NCI-H226 (cell line): ENCODE results near the gene ZNF277.
"Not testable (repeated sequence)": the region's sequence is repeated elsewhere in the genome, so short reads cannot be mapped to it uniquely, and the experiment has no call there.

Source experiments
- DNase-seq: peaks from one replicate; pipeline ENCODE4 v3.0.0-alpha.2; 2015

ZNF277 gene

DNA sequence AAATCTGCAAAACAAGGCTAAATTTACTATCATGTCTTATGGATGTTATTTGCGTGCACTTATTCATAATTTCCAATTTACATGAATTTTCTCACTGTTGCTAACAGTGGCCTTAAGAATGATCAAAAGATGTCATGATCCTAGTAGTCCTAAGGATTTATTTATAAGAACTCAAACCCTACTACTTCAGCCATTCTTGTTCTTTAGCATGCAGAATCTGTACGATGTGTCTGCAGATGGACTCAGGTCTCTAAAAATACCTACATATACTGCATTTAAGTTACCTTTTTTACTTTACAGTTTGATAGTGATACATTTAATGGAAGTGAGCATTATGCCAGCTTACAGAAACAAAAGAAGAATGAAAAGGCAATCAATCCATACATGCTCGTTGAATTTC lies 91.2 kb downstream of the ZNF277 start:
- DNase-seq, result no peak

DNA sequence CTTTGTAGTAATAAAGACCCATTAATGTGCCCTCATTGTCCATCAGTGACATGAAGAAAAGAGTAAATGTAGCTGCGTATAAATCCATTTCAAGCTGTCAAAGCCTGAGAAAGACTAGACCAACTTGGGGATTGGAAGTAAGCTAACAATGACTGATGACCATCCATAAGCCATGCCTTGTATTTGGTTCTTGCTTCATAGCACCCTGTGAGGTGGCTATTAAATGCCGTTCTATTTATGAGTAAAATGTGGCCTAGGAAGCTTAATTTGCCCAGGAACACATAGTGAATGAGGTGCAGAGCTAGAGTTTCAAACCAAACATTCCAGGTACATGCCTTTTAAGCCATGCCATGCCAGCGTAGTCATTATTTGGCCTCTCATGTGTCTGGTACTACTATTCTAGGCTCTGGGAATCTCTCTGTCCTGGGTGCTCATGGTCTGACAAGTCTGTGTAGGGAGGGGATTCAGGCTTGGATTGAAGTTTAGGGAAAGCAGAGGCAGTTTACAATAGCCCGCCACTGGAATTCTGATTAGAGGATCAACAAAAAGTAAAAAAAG lies 92.1 kb downstream of the ZNF277 start:
- DNase-seq, result no peak

DNA sequence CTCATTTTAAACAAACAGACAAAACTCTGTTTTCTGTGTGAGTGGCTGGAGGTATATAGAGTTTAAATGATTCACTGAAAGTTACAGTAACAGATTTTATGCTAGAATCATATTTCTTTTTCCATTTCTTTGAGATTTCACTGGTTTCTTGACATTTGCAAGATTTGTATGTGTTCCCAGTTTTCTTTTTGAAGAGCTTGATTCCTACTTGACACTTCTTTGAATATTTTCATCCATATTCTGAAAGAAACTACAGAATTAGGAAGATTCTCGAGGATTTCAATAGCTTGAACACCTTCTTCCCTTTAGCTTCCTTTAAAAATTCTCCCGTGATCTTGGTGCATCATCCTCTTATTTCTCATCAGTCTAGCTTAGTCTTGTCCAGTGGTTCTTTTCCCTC lies 93.6 kb downstream of the ZNF277 start:
- DNase-seq, result no peak

DNA sequence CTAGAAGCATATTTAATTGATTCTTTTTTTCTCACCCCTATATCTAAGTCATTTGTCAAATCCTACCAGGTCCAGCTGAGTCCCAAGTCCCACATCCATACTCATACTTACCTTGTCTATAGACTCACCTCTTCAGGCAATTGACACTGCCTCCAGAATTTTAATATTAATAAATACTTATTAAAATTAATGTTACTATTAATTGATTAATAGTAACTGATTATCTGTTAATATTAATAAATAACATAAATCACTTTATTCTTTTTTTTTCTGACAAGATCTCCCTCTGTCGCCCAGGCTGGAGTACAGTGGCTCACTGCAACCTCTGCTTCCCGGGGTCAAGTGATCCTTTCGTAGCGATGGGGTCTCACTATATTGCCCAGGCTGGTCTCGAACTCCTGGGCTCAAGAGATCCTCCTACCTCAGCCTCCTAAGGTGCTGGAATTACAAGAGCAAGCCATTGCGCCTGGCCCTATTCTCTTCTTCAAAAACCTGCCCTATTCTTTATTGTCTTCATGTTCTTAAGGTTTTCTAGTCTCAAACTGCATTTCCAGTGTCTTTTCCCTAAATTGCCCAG lies 94.4 kb downstream of the ZNF277 start:
- DNase-seq, result no peak

DNA sequence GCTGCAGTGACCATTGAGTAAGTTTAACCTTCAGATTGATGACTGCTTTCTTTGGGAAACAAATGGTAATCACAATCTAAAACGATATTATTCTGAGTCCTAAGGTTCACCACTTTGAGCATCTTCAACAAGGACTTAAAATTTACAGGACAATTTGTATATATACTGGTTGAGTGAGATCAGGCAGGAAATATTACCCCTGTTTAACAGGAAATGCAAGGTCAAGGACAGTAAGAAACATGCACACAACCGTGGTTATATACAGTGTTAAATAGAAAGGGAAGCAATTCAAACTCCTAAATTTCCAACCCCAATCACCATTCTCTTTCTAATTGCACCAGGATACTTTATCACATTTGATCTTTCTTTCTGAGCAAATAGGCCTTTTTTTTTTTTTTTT lies 96.1 kb downstream of the ZNF277 start:
- no peak for DNase-seq

DNA sequence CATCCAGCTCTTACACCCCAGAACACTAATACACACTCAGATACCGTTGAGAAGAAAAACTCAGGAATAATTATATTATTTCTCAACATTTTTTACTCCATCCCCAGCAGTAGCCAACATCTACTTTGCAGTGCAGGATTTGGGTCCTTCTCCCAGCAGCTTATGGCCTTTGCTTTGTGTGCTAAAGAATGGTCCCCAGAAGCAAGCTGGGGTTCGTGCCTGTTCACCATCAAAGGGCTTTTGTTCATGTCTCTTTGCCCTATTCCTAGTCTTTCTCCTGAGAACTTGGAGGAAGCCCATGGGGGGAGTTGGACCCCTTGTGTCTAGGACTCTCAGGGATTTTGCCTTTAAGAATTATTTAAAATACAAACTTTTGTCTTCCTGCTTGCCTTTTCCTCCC lies 100.4 kb downstream of the ZNF277 start:
- no peak for DNase-seq

DNA sequence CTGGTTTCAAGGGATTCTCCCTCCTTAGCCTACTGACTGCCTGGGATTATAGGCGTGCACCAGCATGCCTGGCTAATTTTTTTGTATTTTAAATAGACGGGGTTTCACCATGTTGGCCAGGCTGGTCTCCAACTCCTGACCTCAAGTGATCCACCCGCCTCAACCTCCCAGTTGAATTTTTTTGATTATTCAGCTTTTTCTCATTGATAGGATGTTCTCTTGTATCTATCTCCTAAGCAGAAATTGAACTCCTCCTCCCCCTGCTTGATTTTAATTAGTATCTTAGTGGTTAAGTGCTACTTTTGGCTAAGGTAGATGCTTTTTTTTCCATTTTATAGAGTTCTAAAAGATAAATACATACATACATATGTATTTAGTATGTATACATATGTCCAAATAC lies 101.0 kb downstream of the ZNF277 start:
- no peak for DNase-seq

DNA sequence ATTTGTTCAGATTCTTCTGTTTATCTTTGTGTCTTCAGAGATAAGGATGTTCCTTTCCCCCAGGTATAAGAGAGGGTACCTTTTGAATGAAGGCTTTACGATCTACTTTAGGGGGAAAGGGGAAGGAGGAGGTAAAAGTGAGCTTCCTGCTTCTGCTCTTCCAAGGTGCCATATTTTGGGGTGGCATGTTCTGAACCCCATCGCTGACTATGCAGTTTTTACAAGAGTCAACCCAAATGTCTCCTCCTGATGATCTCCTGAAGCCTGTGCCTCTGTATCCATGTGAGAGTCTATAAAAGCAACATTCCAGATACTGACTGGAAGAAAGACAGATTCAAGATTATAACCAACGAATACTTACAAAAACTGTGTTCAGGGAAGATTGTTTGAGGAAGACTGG lies 102.5 kb downstream of the ZNF277 start:
- no peak for DNase-seq

DNA sequence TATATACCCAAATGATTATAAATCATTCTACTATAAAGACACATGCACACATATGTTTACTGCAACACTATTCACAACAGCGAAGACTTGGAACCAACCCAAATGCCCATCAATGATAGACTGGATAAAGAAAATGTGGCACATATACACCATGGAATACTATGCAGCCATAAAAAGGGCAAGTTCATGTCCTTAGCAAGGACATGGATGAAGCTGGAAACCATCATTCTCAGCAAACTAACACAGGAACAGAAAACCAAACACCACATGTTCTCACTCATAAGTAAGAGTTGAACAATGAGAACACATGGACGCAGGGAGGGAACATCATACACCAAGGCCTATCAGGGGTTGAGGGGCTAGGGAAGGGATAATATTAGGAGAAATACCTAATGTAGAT lies 110.3 kb downstream of the ZNF277 start:
- not testable (repeated sequence) for DNase-seq

DNA sequence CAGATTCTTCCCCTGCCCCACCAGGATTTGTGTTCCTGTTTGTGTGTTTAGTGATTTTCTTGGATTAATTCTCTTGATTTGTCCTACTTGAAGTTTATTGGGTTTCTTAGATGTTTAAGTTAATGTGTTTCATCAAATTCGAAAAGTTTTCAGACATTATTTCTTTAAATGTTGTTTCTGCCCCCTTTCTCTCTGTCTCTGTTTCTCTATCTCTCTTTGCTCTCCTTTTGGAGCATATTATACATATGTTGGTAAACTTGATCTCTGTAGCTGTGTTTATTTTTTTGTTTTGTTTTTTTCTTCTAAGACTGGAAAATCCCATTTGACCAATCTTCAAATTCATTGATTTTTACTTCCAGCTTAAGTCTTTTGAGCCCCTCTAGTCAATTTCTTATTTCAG lies 115.6 kb downstream of the ZNF277 start:
- no peak for DNase-seq

DNA sequence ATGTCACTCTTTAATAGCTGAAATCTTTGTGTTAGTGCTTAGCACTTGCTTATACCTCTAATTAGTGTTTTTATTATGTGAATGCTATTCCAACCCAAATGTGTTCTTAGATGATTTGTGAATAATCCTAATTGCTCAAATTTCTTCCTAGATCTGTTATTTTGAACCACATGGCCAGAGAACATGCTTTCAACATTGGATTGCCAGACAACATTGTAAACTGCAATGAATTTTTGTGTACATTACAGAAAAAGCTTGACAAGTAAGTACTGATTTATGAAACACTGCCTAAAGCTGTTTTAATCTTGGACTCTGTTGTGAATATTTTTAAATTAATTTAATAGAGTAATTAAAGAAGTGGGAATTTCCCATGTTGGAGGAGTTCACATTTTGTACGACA lies 121.1 kb downstream of the ZNF277 start:
- DNase-seq, result no peak

DNA sequence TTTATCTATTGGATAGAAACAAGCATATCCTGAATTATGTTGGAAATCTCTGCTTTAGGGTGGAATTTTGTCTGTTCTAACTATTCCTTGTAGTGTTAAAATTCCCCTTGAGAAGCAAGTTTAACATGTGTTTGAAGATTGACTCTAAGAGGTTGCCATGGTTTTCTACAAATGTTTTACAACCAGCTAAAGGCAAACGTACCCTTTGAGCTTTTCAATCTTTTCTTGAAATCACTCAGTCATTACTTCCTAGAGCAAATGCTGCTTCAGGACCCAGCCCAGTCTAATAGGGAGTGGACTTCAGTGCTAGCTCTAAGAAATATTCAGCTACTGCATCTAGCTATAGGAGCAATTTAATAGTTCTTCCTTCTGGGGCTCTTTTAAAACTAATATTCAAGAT lies 125.0 kb downstream of the ZNF277 start:
- no peak for DNase-seq

DNA sequence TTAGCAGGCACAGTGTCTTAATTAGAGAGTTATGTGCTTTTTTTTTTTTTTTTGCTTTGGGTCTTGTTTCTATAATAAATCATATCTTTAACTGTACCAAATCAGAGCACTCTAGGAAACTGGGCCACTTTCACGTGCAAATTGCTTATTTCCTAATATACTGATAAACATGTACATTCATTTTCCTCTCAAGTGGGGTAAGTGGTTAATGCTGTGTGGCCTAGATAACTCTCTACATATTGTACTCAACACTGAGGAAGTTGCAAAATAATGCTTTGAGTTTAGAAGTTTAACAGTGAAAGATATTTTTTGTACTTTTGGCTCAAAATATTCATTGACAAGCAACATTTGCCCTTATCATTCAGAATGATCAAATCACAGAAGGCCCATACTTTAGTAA lies 127.9 kb downstream of the ZNF277 start:
- DNase-seq, result no peak

DNA sequence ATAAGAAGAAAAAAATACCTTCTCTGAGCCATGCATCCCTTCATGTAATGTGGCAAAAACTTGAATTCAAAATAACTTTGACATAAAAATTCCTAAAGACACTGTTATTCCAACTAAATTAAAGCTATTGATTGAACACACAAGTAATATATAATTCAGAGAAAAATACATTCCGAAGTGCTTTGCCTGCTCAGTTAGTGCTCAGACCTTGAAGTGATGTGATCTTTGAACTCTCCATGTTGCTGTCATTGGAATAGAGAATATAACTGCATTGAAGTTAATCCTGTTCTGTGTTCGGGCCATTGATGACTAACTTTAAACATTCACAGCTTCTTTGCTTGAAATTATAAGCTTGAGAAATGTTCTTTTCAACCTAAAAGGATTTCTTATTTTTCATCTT lies 129.8 kb downstream of the ZNF277 start:
- no peak for DNase-seq

DNA sequence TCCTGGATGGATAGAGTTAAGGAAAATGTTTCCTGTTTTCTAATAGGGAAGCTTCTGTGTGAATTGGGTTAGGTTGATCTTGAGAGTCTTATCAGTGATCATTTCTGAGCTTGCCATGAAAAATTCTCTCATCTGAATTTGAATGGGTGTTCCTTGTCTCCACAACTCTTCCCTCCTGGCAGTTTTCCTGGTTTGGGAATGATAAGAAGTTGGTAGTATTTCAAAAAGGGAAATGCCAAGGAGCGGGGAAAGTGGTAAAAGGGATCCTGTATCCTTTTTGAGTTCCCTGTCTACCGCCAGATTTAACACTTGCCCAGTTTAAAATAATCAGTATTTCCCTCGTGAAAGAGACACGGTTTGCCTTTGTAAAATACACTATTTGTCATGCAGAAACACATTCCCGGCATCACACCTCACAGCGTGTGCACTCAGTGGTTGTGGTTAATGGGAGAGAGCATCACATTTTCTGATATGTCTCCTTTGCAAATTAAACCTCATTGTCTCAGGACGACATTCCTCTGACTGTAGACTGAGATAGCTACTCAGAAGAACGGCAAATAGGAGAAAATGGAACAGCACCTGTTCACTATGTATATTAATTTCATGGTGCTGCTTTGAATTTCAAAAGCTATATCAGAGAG lies 130.6 kb downstream of the ZNF277 start:
- DNase-seq, result peak; percentile 72

DNA sequence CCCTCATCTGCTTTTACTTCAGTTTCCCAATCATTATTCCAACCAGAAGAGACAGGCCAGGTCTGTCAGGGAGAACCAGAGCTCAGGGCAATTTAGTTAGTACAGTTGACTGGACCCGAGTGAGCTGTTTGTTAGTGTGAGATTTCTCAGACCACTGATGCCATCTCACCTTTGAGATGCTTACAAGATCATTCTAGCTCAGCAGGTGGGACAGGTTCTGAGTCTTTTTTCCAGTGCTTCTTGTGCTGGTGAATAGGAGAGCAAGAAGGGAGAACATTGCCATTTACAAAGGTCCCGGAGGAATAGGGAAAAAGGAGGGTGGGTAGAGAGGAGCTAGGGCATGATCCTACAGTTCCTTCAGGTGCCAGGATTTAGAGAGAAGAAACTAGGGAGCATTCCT lies 131.4 kb downstream of the ZNF277 start:
- DNase-seq, result no peak

DNA sequence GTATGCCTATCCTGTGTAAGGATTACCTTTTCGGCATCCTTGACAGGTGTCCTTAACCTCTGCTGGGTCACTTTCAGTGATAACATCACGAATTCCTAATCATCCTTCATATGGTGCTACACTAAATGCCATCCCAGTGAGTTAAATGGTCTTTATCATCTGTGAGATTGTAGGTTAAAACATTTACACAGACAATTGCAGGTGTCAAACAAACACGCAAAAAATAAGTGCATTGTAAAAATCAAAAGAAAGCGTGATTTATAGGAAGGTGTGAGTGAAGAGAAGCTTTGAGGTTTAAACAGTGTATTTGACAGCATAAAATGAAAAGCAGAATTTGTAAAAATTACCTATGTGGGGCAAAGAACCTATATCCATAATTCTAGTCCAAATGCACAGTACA lies 132.3 kb downstream of the ZNF277 start:
- no peak for DNase-seq

DNA sequence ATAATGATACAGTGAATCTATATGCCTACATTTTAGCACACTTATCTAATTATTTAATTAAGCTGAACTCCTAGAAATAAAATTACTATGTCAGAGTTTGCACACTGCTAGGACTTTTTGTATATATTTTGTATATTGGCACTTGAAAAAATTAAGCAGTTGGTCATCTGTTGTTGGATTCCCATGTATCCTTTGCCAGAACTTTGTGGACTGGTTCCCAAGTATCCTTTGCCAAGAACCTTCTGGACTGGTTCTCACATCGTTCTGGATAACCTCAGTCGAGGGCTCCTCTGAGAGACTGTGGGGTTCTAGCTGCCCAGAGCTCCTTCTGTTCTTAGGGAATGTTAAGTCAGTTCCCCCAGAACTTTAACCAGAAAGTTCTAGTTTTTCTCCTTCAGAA lies 135.0 kb downstream of the ZNF277 start:
- no peak for DNase-seq

DNA sequence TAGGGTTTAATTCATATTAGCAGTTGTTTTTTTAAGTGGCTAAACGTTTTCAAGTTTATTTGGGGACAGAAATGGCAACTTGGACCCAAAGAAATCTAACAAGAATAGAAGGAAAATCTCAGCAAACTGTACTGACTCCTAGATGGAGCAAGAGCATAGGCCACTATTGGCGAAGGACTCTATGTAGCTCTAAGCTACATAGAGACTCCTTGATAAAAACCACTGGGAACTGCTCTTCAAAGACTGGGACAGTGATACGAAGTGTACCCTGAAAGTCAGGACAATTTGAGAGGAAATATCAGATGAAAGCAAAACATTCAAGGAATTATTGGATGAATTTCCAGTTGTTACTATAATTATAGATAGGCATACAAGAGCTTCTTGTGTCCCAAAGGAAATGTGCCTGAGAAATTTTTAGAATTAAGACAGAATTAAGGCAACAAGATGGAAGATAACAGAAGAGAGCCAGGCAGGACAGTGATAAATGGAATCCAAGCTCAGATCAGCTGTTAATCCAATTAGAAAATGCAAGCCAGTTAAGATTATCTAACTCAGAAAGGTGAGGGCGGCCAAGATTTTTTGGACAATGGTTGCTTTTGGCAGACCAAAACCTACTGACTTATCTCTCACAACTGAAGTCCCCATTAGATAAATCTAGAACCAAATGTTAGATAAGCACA lies 140.0 kb downstream of the ZNF277 start:
- DNase-seq, result no peak

DNA sequence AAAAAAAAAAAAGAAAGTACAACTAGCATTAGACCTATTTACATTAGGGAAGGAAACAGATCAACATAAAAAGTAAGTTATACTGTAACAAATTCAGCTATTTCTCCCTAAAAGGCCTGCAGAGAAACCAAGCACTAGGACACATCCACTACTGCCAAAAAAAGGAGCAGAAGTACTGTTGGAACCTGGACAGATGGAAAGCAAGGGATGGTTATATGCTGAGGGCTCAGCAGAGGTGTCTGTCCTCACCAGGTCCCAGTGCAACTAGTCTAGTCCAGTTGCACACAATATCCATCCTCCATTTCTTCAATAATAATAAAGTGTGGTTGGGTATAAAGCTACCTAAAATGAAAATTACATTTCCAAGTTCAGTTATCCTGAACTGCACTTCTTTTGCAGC lies 140.6 kb downstream of the ZNF277 start:
- DNase-seq, result no peak

DNA sequence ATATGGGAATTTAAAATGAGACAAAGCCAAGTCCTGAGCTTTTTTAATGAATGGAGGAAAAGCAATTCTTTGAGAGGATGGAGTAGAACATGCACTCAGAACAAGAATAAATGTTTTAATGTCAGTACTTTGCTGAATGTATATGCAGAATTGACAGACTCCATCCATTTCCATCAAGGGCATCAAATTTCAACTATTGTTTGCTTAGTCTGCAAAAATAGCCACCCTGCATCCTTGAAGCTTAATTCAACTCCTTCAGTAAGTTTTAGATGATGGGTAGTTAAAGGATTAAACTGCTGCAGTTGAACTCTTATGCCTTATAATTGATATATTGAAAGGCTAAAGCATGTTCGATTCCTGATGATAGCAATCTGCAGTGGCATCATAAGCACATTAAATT lies 144.1 kb downstream of the ZNF277 start:
- no peak for DNase-seq

DNA sequence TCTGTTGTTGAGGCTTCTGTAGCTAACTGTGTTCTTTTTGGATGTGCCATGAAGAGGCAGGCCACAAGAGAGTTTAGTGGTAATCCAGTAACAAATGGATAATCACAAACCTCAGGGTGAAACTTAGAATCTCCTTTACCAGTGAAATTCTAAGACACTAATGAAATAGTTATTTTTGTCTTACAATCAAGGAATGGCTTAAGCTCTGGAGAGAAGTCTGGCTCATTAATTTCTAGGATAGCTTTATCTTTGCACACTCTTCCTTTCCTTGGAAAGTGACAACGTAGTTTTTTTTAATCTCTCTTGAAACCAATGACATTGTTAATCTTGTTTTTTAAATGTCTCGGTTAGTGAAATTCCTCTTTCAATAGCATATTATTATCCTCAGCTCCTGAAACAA lies 150.1 kb downstream of the ZNF277 start:
- DNase-seq, result no peak

DNA sequence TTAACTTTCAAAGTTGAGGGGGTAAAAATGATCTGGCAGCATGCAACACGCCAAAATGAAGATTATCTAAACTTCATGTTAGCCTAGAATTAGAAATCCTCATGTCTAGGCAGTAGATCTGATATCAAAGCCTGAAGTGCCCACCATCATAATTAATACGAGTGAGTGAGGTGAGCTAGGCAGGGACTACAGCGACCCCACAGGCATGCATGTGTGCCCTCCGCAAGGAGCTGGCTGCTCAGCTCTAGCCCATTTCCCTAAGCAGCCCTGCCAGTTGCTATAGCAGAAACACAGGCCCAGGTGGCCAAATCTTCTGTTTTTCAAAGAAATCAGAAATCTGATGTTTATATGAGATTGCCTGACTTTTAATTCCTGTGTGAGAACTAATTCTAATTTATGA lies 150.6 kb downstream of the ZNF277 start:
- no peak for DNase-seq

DNA sequence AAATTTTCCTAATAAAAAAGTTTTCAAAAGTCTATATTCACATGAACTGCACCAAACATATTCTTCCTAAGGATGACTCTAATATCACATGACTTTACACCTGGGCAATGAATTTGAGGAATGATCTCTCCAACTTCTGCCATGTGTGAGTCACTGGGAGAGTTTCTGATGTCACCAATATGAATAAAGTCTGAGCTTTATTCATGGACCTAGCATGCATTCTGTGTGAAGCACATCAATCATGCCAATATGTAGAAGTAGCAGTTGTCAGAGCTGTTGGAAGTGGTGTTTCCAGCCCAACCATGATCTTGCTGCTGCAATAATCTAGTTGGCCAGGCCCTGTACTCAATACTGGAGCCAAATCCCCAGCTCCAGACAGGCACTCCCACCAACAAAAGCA lies 152.0 kb downstream of the ZNF277 start:
- no peak for DNase-seq

DNA sequence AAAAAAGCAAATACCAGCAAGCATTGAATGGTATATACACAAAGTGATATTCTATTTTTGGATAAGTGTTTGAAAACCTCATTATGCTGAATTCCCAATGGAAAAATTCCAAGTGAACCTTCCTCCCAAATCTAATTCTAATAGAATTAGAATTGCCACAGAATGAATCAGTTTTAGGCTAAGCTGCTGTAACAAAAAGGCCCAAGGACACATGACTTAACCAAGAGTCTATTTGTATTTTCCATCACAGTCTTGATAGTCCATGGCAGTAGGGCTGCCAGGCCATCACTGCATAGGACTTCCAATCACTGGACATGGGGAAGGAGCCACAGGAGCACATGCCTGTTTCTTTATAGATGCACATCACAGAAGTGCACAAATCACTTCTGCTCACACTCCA lies 152.6 kb downstream of the ZNF277 start:
- no peak for DNase-seq
